ENCODE measurements around the gene INKA2. TPM values are rescaled to one million over a fixed set of nuclear protein-coding genes. Genes with fewer than 3 reads are reported as not detected.

Gene INKA2
- total RNA-seq, 1 experiment from 2014 or later: 12.3 TPM

- Histone ChIP-seq H2BK5ac (ENCODE audit: insufficient read length, low read length) (no peak overlapping the region), H3K9ac (ENCODE audit: extremely low read depth, insufficient read length, low read length) (no peak overlapping the region), H3T11ph (ENCODE audit: low read length) (no peak overlapping the region), H4K20me1 (ENCODE audit: control insufficient read depth, insufficient read depth, insufficient read length) (no peaks in the 10 kb centered on the region), H2BK120ac (ENCODE audit: low read depth, low read length, poor library complexity, severe bottlenecking) (no peak overlapping the region), H3K79me1 (ENCODE audit: insufficient read depth, low read depth, low read length, poor library complexity, severe bottlenecking) (peaks cover 2% of the 10 kb centered on the region), H4K91ac (ENCODE audit: insufficient read length, low read depth, low read length) (no peak overlapping the region), H3K9me3 (ENCODE audit: control insufficient read depth, low read depth, low read length) (no peaks in the 10 kb centered on the region), H3K14ac (ENCODE audit: insufficient read depth, low read length) (no peak overlapping the region), H3K4me1 (ENCODE audit: insufficient read depth, low read length) (peaks cover 20% of the 10 kb centered on the region), H3K23me2 (ENCODE audit: insufficient read length, low read depth, low read length, poor library complexity, severe bottlenecking) (peaks cover 3% of the 10 kb centered on the region), H3K23ac (ENCODE audit: insufficient read length, low read depth, low read length) (no peak overlapping the region), H2AFZ (ENCODE audit: low read length) (no peak overlapping the region), H2BK12ac (ENCODE audit: insufficient read length, low read depth, low read length) (no peak overlapping the region), H3K4ac (ENCODE audit: low read depth, low read length) (no peak overlapping the region), H3K18ac (ENCODE audit: insufficient read length, low read depth, low read length) (no peak overlapping the region), H2AK5ac (ENCODE audit: insufficient read length, low read length) (no peak overlapping the region), H3K79me2 (ENCODE audit: insufficient read depth, low read length) (no peaks in the 10 kb centered on the region; the same call in 1 of the 2 replicates), H3K4me2 (ENCODE audit: insufficient read depth, insufficient read length, low read length) (no peak overlapping the region), H4K5ac (ENCODE audit: insufficient read length, low read depth, low read length) (no peak overlapping the region), H3K27me3 (ENCODE audit: insufficient read depth, low read length) (no peaks in the 10 kb centered on the region), H3K27ac (ENCODE audit: insufficient read length, low read depth, low read length) (no peak overlapping the region), H4K8ac (replicated peaks; ENCODE audit: insufficient read length, low read depth, low read length) (no peak overlapping the region), H2BK15ac (ENCODE audit: low read depth, low read length) (no peak overlapping the region), H2BK20ac (ENCODE audit: low read depth, low read length, poor library complexity, severe bottlenecking) (no peak overlapping the region), H3K56ac (ENCODE audit: insufficient read length, low read depth, low read length) (no peak overlapping the region)
- H3K9me3 Mint-ChIP-seq: no peaks in the 10 kb centered on the region
- H3K4me1 Mint-ChIP-seq: peaks cover 13 to 19% of the 10 kb centered on the region in 2 experiments
- no peak overlapping the region for H3K4me3 Mint-ChIP-seq
- no peaks in the 10 kb centered on the region; a peak in 1 of 7 replicates for H3K36me3 Mint-ChIP-seq (ENCODE audit: insufficient read depth in 1 of 3, low read depth in 3 of 3)
- H3K27ac Mint-ChIP-seq: 0 out of 7 replicates have a peak overlapping the region, but pooled peaks of 1 of the 3 experiments have one; percentile 16
- H3K27me3 Mint-ChIP-seq (ENCODE audit: low read depth): peaks cover 2% of the 10 kb centered on the region; the same call in 1 of the 2 replicates
- TF ChIP-seq CTCF (conservative IDR thresholded peaks at IDR 0.05): no peak
- DNase-seq: no peak
- no CpG with 5 or more reads among the region's 7 CpGs for WGBS (ENCODE audit: extremely low coverage, insufficient read length, low lambda C conversion rate)
Observed at GRCh38 chr1:111732718-111733117, 6.5 kb downstream of the INKA2 start.
